Lower leg skin (tissue), 3 donors: ENCODE measurements around the gene GPR39.

Experiments used
- POLR2A ChIP-seq, 2 donors: fragments of 450-650 bp; IDR thresholded peaks; one replicate each; pipeline ENCODE4 v1.6.1; 2016 to 2017; ENCODE audit warnings: antibody characterized with exemption in 2 of 2, mild to moderate bottlenecking in 1 of 2, moderate library complexity in 1 of 2
- TF ChIP-seq, protein P1 (sequence below), 3 donors: fragments of 450-650 bp; IDR thresholded peaks; one replicate each; pipeline ENCODE4 v1.5.1; 2016; ENCODE audit warnings: antibody characterized with exemption in 3 of 3, mild to moderate bottlenecking in 3 of 3, moderate library complexity in 2 of 3

DNA sequence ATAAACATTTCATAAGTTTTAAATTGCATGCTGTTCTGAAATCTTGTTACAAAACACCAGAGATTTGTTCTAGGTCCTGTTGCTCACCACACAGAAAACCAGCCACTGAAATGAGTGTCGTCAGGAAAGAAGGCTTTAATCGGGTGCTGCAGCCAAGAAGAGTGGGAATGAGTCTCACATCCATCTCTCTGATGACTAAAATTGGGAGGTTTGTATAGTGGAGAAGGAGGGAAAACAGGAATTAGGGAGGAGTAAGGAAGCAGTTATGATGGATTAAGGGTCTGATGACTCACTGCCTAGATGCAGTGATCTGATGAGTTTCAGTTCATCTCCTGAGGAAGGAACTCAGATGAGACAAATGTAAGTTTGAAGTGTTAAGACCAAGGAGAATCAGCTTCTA is 42.1 kb upstream of the GPR39 start:
- TF ChIP-seq, protein P1, sequence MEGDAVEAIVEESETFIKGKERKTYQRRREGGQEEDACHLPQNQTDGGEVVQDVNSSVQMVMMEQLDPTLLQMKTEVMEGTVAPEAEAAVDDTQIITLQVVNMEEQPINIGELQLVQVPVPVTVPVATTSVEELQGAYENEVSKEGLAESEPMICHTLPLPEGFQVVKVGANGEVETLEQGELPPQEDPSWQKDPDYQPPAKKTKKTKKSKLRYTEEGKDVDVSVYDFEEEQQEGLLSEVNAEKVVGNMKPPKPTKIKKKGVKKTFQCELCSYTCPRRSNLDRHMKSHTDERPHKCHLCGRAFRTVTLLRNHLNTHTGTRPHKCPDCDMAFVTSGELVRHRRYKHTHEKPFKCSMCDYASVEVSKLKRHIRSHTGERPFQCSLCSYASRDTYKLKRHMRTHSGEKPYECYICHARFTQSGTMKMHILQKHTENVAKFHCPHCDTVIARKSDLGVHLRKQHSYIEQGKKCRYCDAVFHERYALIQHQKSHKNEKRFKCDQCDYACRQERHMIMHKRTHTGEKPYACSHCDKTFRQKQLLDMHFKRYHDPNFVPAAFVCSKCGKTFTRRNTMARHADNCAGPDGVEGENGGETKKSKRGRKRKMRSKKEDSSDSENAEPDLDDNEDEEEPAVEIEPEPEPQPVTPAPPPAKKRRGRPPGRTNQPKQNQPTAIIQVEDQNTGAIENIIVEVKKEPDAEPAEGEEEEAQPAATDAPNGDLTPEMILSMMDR (IDR thresholded peaks at IDR 0.05) = no peak
- no peak for TF ChIP-seq POLR2A (IDR thresholded peaks at IDR 0.05)
